Measurements from ENCODE around the gene TRPC1.

Gene TRPC1

DNA sequence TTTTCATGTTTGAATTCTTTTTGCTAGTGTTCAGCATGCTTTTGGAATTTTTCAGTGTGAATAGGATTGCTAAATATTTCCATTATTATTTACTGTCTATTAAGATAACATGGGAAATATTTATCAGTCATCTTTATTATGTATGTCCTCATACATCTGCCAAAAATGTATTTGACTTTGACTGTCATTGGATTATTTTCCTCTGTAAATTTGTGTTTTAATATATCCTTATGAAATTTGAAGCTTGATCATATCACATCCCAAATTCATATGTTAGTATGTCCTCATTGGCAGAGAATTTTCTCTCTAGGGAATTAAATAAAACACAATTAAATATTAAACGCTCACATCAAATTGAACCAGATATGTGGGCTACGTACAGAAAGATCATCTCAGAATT, 32.3 kb upstream of the TRPC1 start:
- H3K4ac ChIP-seq (ENCODE audit: low read depth in 1 of 2, low read length in 2 of 2), result no peak overlapping the region
- H3K79me1 ChIP-seq (replicated peaks; ENCODE audit: low read length, poor library complexity, severe bottlenecking), result no peaks in the 10 kb centered on the region
- H2BK5ac ChIP-seq (ENCODE audit: low read depth, low read length, poor library complexity, severe bottlenecking), result no peak overlapping the region
- H3K9ac ChIP-seq (ENCODE audit: low read length), result no peak overlapping the region
- WGBS, result 100% methylated on average over 2 of the region's 2 CpGs
- no peaks in the 10 kb centered on the region for H3K4me1 ChIP-seq (ENCODE audit: control insufficient read depth, insufficient read depth, low read depth, low read length)
- no peak overlapping the region for H3K27ac ChIP-seq (ENCODE audit: low read length, poor library complexity, severe bottlenecking)
- no peak overlapping the region for H2AK5ac ChIP-seq (ENCODE audit: low read length, severe bottlenecking)
- no peak for DNase-seq
- H4K8ac ChIP-seq (ENCODE audit: low read length), result no peak overlapping the region
- no peak overlapping the region for H2BK120ac ChIP-seq (ENCODE audit: low read depth, low read length)
- no peaks in the 10 kb centered on the region for H3K36me3 ChIP-seq (ENCODE audit: control insufficient read depth in 1 of 2, insufficient read depth in 2 of 2, low read depth in 1 of 2, low read length in 2 of 2)
- no peak overlapping the region for H2BK12ac ChIP-seq (ENCODE audit: low read length in 2 of 2)
- no peak overlapping the region for H2AFZ ChIP-seq (ENCODE audit: low read depth, low read length)
- no peak overlapping the region for H3K23ac ChIP-seq (ENCODE audit: low read length in 2 of 2)
- H3K27me3 ChIP-seq (ENCODE audit: control insufficient read depth in 1 of 2, insufficient read depth in 1 of 2, low read length in 2 of 2), result no peaks in the 10 kb centered on the region
- H3K4me2 ChIP-seq (ENCODE audit: low read length, poor library complexity, severe bottlenecking), result no peak overlapping the region
- H3K18ac ChIP-seq (ENCODE audit: low read depth in 1 of 2, low read length in 2 of 2), result no peak overlapping the region
- no peak overlapping the region for H3K14ac ChIP-seq (ENCODE audit: low read length in 2 of 2)
- no peak overlapping the region for H3K4me3 ChIP-seq (ENCODE audit: insufficient read depth in 1 of 2, low read depth in 1 of 2, low read length in 2 of 2)
- no peak overlapping the region for H2BK15ac ChIP-seq (ENCODE audit: low read depth, poor library complexity, severe bottlenecking)
- H4K91ac ChIP-seq (ENCODE audit: low read length), result no peak overlapping the region
- no peaks in the 10 kb centered on the region for H3K9me3 ChIP-seq (ENCODE audit: control insufficient read depth, low read length)

DNA sequence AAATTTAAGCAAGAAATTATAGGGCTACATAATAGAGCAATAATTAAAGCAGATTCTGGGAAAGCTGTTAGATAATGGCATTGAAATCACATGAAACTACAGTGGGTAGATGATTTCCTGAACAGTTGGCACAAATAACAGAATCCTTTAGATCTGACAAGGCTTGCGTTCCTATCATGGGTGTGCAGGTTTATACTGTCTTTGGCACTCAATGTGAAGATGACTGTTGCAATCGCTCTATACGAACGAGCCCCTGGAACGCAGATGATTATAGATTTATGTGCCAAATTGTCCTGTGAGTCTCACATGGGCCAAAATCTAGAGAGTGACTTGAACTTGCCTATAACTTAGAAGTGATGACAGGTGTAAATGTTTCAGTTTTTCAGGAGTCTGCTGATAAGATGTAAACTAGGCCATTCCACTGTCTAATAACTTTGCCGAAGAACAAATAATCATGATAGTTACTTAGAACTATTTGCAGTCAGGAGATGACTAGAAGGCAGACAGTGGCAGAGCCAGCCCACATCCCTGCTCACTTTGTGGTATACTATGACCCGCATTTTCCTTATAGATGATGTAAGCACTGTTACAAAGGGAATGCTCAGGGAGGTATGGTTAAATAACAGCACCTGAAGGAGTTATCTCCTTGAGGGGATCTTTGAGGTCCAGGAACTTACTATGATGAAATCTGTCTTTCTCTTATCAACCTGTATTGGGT, 30.5 kb upstream of the TRPC1 start:
- Histone ChIP-seq H2BK5ac (ENCODE audit: low read depth, low read length, poor library complexity, severe bottlenecking) (no peak overlapping the region), H2BK12ac (ENCODE audit: low read length in 2 of 2) (no peak overlapping the region), H3K4me2 (ENCODE audit: low read length, poor library complexity, severe bottlenecking) (no peak overlapping the region), H3K14ac (ENCODE audit: low read length in 2 of 2) (no peak overlapping the region), H2BK15ac (ENCODE audit: low read depth, poor library complexity, severe bottlenecking) (no peak overlapping the region), H4K91ac (ENCODE audit: low read length) (no peak overlapping the region), H4K8ac (ENCODE audit: low read length) (no peak overlapping the region), H2BK120ac (ENCODE audit: low read depth, low read length) (no peak overlapping the region), H2AK5ac (ENCODE audit: low read length, severe bottlenecking) (no peak overlapping the region), H3K9me3 (ENCODE audit: control insufficient read depth, low read length) (no peaks in the 10 kb centered on the region), H3K18ac (ENCODE audit: low read depth in 1 of 2, low read length in 2 of 2) (no peak overlapping the region), H3K79me1 (replicated peaks; ENCODE audit: low read length, poor library complexity, severe bottlenecking) (no peaks in the 10 kb centered on the region), H3K4ac (ENCODE audit: low read depth in 1 of 2, low read length in 2 of 2) (no peak overlapping the region), H3K27ac (ENCODE audit: low read length, poor library complexity, severe bottlenecking) (no peak overlapping the region), H3K4me1 (ENCODE audit: control insufficient read depth, insufficient read depth, low read depth, low read length) (no peaks in the 10 kb centered on the region), H2AFZ (ENCODE audit: low read depth, low read length) (no peak overlapping the region), H3K4me3 (ENCODE audit: insufficient read depth in 1 of 2, low read depth in 1 of 2, low read length in 2 of 2) (no peak overlapping the region), H3K36me3 (ENCODE audit: control insufficient read depth in 1 of 2, insufficient read depth in 2 of 2, low read depth in 1 of 2, low read length in 2 of 2) (no peaks in the 10 kb centered on the region), H3K9ac (ENCODE audit: low read length) (no peak overlapping the region), H3K23ac (ENCODE audit: low read length in 2 of 2) (no peak overlapping the region), H3K27me3 (ENCODE audit: control insufficient read depth in 1 of 2, insufficient read depth in 1 of 2, low read length in 2 of 2) (no peaks in the 10 kb centered on the region)
- 95% methylated on average over 7 of the region's 7 CpGs for WGBS
- DNase-seq, result no peak

DNA sequence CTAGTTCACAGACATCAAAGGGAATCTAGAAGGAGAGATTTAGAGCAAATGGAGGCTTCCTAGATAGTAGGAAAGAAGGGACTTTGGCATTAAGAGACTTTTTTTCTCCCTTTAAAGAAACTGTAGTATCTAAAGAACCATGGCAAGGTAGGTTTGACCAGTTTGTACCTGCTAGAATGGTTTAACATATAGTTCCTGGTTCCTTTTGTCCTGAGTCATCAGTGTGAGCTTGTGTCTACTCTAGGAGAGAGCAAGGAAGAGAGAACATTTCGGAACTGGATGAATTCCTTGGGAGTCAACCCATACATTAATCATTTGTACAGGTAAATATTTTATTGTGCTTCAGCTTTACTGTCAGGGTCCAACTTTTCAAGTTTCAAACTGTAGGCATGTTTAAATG, 29.6 kb upstream of the TRPC1 start:
- Histone ChIP-seq H3K14ac (ENCODE audit: low read length in 2 of 2) (no peak overlapping the region), H3K4me1 (ENCODE audit: control insufficient read depth, insufficient read depth, low read depth, low read length) (no peaks in the 10 kb centered on the region), H2BK15ac (ENCODE audit: low read depth, poor library complexity, severe bottlenecking) (no peak overlapping the region), H3K27ac (ENCODE audit: low read length, poor library complexity, severe bottlenecking) (no peak overlapping the region), H4K91ac (ENCODE audit: low read length) (no peak overlapping the region), H4K8ac (ENCODE audit: low read length) (no peak overlapping the region), H3K36me3 (ENCODE audit: control insufficient read depth in 1 of 2, insufficient read depth in 2 of 2, low read depth in 1 of 2, low read length in 2 of 2) (no peaks in the 10 kb centered on the region), H3K79me1 (replicated peaks; ENCODE audit: low read length, poor library complexity, severe bottlenecking) (no peaks in the 10 kb centered on the region), H3K18ac (ENCODE audit: low read depth in 1 of 2, low read length in 2 of 2) (no peak overlapping the region), H2BK120ac (ENCODE audit: low read depth, low read length) (no peak overlapping the region), H2BK5ac (ENCODE audit: low read depth, low read length, poor library complexity, severe bottlenecking) (no peak overlapping the region), H3K27me3 (ENCODE audit: control insufficient read depth in 1 of 2, insufficient read depth in 1 of 2, low read length in 2 of 2) (no peaks in the 10 kb centered on the region), H3K9ac (ENCODE audit: low read length) (no peak overlapping the region), H3K9me3 (ENCODE audit: control insufficient read depth, low read length) (no peaks in the 10 kb centered on the region), H2BK12ac (ENCODE audit: low read length in 2 of 2) (no peak overlapping the region), H3K4me3 (ENCODE audit: insufficient read depth in 1 of 2, low read depth in 1 of 2, low read length in 2 of 2) (no peak overlapping the region), H2AFZ (ENCODE audit: low read depth, low read length) (no peak overlapping the region), H3K23ac (ENCODE audit: low read length in 2 of 2) (no peak overlapping the region), H3K4me2 (ENCODE audit: low read length, poor library complexity, severe bottlenecking) (no peak overlapping the region), H2AK5ac (ENCODE audit: low read length, severe bottlenecking) (no peak overlapping the region), H3K4ac (ENCODE audit: low read depth in 1 of 2, low read length in 2 of 2) (no peak overlapping the region)
- no peak for DNase-seq
- WGBS, result 80% methylated on average over 1 of the region's 1 CpG

DNA sequence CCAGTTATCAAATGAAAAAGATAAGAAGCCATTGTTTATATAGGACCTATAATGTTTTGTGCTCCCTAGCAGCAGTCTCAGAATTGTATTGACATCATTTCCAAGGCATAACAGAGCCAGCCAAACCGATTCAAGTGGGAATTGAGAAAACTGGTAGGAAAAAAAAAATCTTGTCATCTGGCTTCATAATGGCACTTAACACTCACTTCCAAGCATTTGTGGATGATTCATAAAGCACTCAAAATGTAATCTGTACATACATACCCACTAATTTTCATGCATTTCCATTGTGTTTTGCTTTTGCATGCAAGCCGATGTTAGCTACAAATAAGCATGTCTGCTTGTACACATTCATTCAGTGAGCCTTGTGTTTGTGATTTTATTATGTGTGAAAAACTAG, 18.6 kb upstream of the TRPC1 start:
- no peak overlapping the region for H2BK120ac ChIP-seq (ENCODE audit: low read depth, low read length)
- H3K4me2 ChIP-seq (ENCODE audit: low read length, poor library complexity, severe bottlenecking), result no peak overlapping the region
- peak overlapping the region in 1 of 2 experiments; percentile 42 for H3K4me3 ChIP-seq (ENCODE audit: insufficient read depth in 1 of 2, low read depth in 1 of 2, low read length in 2 of 2)
- 91% methylated on average over 2 of the region's 2 CpGs for WGBS
- H3K18ac ChIP-seq (ENCODE audit: low read depth in 1 of 2, low read length in 2 of 2), result no peak overlapping the region
- no peak overlapping the region for H2BK15ac ChIP-seq (ENCODE audit: low read depth, poor library complexity, severe bottlenecking)
- no peak overlapping the region for H4K8ac ChIP-seq (ENCODE audit: low read length)
- H3K79me1 ChIP-seq (replicated peaks; ENCODE audit: low read length, poor library complexity, severe bottlenecking), result no peaks in the 10 kb centered on the region
- no peak overlapping the region for H2AFZ ChIP-seq (ENCODE audit: low read depth, low read length)
- H2BK5ac ChIP-seq (ENCODE audit: low read depth, low read length, poor library complexity, severe bottlenecking), result no peak overlapping the region
- H3K4ac ChIP-seq (ENCODE audit: low read depth in 1 of 2, low read length in 2 of 2), result no peak overlapping the region
- H3K36me3 ChIP-seq (ENCODE audit: control insufficient read depth in 1 of 2, insufficient read depth in 2 of 2, low read depth in 1 of 2, low read length in 2 of 2), result no peaks in the 10 kb centered on the region
- H3K23ac ChIP-seq (ENCODE audit: low read length in 2 of 2), result no peak overlapping the region
- peak overlapping the region; percentile 55 for H3K9ac ChIP-seq (ENCODE audit: low read length)
- no peak overlapping the region for H2AK5ac ChIP-seq (ENCODE audit: low read length, severe bottlenecking)
- H3K4me1 ChIP-seq (ENCODE audit: control insufficient read depth, insufficient read depth, low read depth, low read length), result no peaks in the 10 kb centered on the region
- H3K27ac ChIP-seq (ENCODE audit: low read length, poor library complexity, severe bottlenecking), result no peak overlapping the region
- H3K27me3 ChIP-seq (ENCODE audit: control insufficient read depth in 1 of 2, insufficient read depth in 1 of 2, low read length in 2 of 2), result no peaks in the 10 kb centered on the region
- peak; percentile 19 for DNase-seq
- H2BK12ac ChIP-seq (ENCODE audit: low read length in 2 of 2), result no peak overlapping the region
- no peak overlapping the region for H3K14ac ChIP-seq (ENCODE audit: low read length in 2 of 2)
- H3K9me3 ChIP-seq (ENCODE audit: control insufficient read depth, low read length), result no peaks in the 10 kb centered on the region
- H4K91ac ChIP-seq (ENCODE audit: low read length), result no peak overlapping the region

Measured in mesenchymal stem cell (in vitro differentiated cells and primary cell).